Caco-2 (cell line): ENCODE results near the gene SDR42E1. TPM values are rescaled to one million over a fixed set of nuclear protein-coding genes. Genes with fewer than 3 reads are reported as not detected.
A peak's percentile ranks its signal among the peaks of the same experiment; 100 is the strongest.

Source experiments
- BruUV-seq: library from RNA; stranded (reverse); fragments of 400-500 nt; replicated peaks from 2 replicates; lab custom pipeline; 2021; lab: Mats Ljungman, UMichigan
- CTCF ChIA-PET: fragments of 300-600 bp; sonication (Branson Sonifier 250); formaldehyde crosslinking; loops from one replicate; lab custom pipeline; 2022; ENCODE audit warnings: antibody characterized with exemption; lab: Charles Lee
- POLR2A ChIA-PET: fragments of 300-600 bp; sonication (Branson Sonifier 250); formaldehyde crosslinking; loops from one replicate; lab custom pipeline; 2022; ENCODE audit warnings: antibody characterized with exemption; lab: Charles Lee
- DNase-seq, 2 experiments: peaks; one replicate each; pipeline versions ENCODE4 v3.0.0 to v3.0.0-alpha.2; 2020 to 2022
- H3K27me3 ChIP-seq: replicated peaks from 2 replicates; pipeline ENCODE4 v1.6.0; 2011; ENCODE audit warnings: low read length; ENCODE audit not compliant: control insufficient read depth, insufficient read depth
- H3K36me3 ChIP-seq: 2 replicates; pipeline ENCODE4 v1.5.1; 2011; ENCODE audit warnings: low read length; ENCODE audit not compliant: control insufficient read depth, insufficient read depth
- H3K4me1 ChIP-seq: fragments of 250-450 bp; sonication (Bioruptor Pico); 2 replicates; pipeline ENCODE4 v1.5.1; 2020; ENCODE audit warnings: mild to moderate bottlenecking
- H3K4me3 ChIP-seq: 2 replicates; pipeline ENCODE4 v1.5.1; 2011; ENCODE audit warnings: low read depth, mild to moderate bottlenecking, control low read depth, low read length
- H3K9me3 ChIP-seq: fragments of 250-450 bp; sonication (Bioruptor Pico); 2 replicates; pipeline ENCODE4 v1.5.1; 2020; ENCODE audit warnings: mild to moderate bottlenecking, moderate library complexity
- H3K27ac Mint-ChIP-seq: one replicate; pipeline ENCODE4 v1.8.0; 2022; ENCODE audit warnings: mixed read lengths; ENCODE audit not compliant: unreplicated experiment
- H3K27me3 Mint-ChIP-seq: one replicate; pipeline ENCODE4 v1.8.0; 2022; ENCODE audit warnings: mixed read lengths; ENCODE audit not compliant: insufficient read depth, unreplicated experiment
- H3K36me3 Mint-ChIP-seq: one replicate; pipeline ENCODE4 v1.8.0; 2022; ENCODE audit warnings: mild to moderate bottlenecking, mixed read lengths; ENCODE audit not compliant: insufficient read depth, unreplicated experiment
- H3K4me1 Mint-ChIP-seq: one replicate; pipeline ENCODE4 v1.8.0; 2022; ENCODE audit warnings: low read depth, mixed read lengths; ENCODE audit not compliant: unreplicated experiment
- H3K4me3 Mint-ChIP-seq: one replicate; pipeline ENCODE4 v1.8.0; 2022; ENCODE audit warnings: mild to moderate bottlenecking, moderate library complexity, mixed read lengths; ENCODE audit not compliant: unreplicated experiment
- H3K9me3 Mint-ChIP-seq: one replicate; pipeline ENCODE4 v1.8.0; 2022; ENCODE audit warnings: mixed read lengths; ENCODE audit not compliant: unreplicated experiment
- intact Hi-C: fragments of 100-400 bp; cut with micrococcal nuclease; formaldehyde crosslinking; loops from one replicate; pipeline ENCODE4 v1.10.0; 2022; ENCODE audit not compliant: unreplicated experiment
- total RNA-seq: library from RNA; stranded (reverse); gene quantifications from 2 replicates; pipeline ENCODE4 v1.2.3, GENCODE V29; 2022
- TF ChIP-seq, protein P1 (sequence below), 2 experiments: fragments of 200-600 bp in 1 of 2; IDR thresholded peaks; 1 replicate in 1 of 2; 2 replicates in 1 of 2; pipeline versions ENCODE4 v1.5.1 to v1.8.0; 2011 to 2022; ENCODE audit warnings: antibody characterized with exemption in 1 of 2, control low read depth in 1 of 2, inconsistent platforms in 1 of 2, low read depth in 1 of 2, low read length in 1 of 2, mild to moderate bottlenecking in 1 of 2, moderate library complexity in 1 of 2; ENCODE audit not compliant: insufficient read depth in 1 of 2, severe bottlenecking in 1 of 2, unreplicated experiment in 1 of 2

The SDR42E1 gene
- total RNA-seq, 1 experiment from 2014 or later: 5.3 TPM

DNA sequence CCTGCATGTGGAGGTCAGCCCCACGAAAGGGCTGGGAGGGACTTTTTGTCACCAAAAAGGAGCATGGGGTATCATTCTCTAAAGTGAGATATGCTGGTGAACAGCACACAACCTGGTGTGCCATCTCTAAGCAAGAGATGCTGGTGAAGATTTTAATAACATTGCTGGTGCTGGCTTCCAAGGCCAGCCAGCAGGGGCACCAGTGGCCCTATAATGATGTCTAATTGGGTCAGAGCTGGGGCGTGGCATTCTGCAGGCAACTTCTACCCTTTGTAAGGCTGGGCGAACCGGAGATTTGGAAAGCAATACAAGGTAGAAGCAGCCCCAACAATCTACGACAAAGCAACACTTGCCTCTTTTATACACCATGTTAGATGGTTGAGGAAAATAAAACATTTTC, 16.8 kb downstream of the SDR42E1 start:
- CTCF ChIA-PET: interaction anchor here (0.6 kb wide), 1 partner anchor 67 kb away, joined by 3 read pairs; no protein-coding TSS in a partner anchor

DNA sequence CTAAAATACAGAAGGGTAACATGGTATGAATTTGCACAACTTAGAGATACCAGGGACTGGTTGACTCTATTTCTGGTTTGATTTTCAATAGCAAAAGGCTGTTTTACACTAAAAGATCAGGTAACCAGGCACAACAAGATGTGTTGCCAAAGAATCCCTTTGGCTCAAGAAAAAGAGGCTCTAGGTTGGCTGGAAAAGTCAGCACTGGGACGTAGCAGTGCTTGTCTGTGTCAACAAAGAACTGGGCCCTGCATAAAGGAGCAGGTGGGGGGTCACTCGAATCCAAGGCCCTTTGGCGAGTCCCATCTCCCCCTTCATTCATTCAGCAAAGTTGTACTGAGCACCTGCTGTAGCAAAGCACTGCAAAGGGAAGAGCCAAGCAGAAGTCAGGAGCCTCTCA, 18.4 kb downstream of the SDR42E1 start:
- peaks cover 31% of the 10 kb centered on the region for H3K4me1 ChIP-seq
- H3K4me1 Mint-ChIP-seq: peaks cover 27% of the 10 kb centered on the region
- H3K27me3 Mint-ChIP-seq: no peaks in the 10 kb centered on the region
- no TSS peak for BruUV-seq
- no peaks in the 10 kb centered on the region for H3K36me3 ChIP-seq
- ChIA-PET POLR2A (no interaction called here), CTCF (interaction anchor here (0.6 kb wide), 1 partner anchor 237 kb away, joined by 3 read pairs; no protein-coding TSS in a partner anchor)
- TF ChIP-seq, protein P1, sequence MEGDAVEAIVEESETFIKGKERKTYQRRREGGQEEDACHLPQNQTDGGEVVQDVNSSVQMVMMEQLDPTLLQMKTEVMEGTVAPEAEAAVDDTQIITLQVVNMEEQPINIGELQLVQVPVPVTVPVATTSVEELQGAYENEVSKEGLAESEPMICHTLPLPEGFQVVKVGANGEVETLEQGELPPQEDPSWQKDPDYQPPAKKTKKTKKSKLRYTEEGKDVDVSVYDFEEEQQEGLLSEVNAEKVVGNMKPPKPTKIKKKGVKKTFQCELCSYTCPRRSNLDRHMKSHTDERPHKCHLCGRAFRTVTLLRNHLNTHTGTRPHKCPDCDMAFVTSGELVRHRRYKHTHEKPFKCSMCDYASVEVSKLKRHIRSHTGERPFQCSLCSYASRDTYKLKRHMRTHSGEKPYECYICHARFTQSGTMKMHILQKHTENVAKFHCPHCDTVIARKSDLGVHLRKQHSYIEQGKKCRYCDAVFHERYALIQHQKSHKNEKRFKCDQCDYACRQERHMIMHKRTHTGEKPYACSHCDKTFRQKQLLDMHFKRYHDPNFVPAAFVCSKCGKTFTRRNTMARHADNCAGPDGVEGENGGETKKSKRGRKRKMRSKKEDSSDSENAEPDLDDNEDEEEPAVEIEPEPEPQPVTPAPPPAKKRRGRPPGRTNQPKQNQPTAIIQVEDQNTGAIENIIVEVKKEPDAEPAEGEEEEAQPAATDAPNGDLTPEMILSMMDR (IDR thresholded peaks at IDR 0.05; ENCODE audit: insufficient read depth in 1 of 2, low read depth in 1 of 2, low read length in 1 of 2, severe bottlenecking in 1 of 2, unreplicated experiment in 1 of 2): no peak
- H3K4me3 ChIP-seq: no peak overlapping the region
- H3K36me3 Mint-ChIP-seq: no peaks in the 10 kb centered on the region
- H3K9me3 Mint-ChIP-seq: no peaks in the 10 kb centered on the region
- no peak for DNase-seq
- H3K4me3 Mint-ChIP-seq: no peak overlapping the region
- H3K27ac Mint-ChIP-seq: no peak overlapping the region
- intact Hi-C loops: no loop called here
- no peaks in the 10 kb centered on the region for H3K9me3 ChIP-seq
- H3K27me3 ChIP-seq: no peaks in the 10 kb centered on the region; the same call in 1 of the 2 replicates

More for the DNA sequence above, 16.8 kb downstream of the SDR42E1 start:
- DNase-seq: no peak
- Histone ChIP-seq H3K4me3 (no peak overlapping the region), H3K36me3 (no peaks in the 10 kb centered on the region), H3K4me1 (peaks cover 36% of the 10 kb centered on the region), H3K9me3 (no peaks in the 10 kb centered on the region), H3K27me3 (no peaks in the 10 kb centered on the region)
- Mint-ChIP-seq H3K4me3 (no peak overlapping the region), H3K9me3 (no peaks in the 10 kb centered on the region), H3K27ac (no peak overlapping the region), H3K27me3 (no peaks in the 10 kb centered on the region), H3K36me3 (no peaks in the 10 kb centered on the region), H3K4me1 (peaks cover 30% of the 10 kb centered on the region)
- no TSS peak for BruUV-seq
- POLR2A ChIA-PET: no interaction called here
- intact Hi-C loops: no loop called here
- TF ChIP-seq, protein P1 (IDR thresholded peaks at IDR 0.05; ENCODE audit: insufficient read depth in 1 of 2, low read depth in 1 of 2, low read length in 1 of 2, severe bottlenecking in 1 of 2, unreplicated experiment in 1 of 2): peak; percentile 28 to 32

DNA sequence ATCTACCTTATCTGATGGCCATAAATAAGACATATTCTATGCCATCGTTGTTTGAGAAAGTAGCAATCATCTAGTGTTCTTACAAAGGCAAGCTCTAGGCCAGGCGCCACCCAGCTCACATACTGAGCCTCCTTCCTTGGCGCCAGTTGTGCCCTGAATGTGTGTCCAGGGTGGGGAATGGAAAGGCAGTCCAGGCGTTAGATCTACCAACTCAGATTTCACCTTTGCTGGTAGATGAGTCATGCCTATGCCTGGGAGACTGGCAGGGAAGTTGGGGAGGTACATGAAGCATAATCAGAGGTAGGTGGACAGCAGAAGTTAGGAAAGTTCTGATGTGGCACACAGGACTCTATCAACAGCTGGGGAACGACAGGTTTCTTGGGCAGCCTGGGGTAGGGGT, 23.6 kb downstream of the SDR42E1 start:
- H3K27ac Mint-ChIP-seq: no peak overlapping the region

More for the DNA sequence above, 23.6 kb downstream of the SDR42E1 start:
- Histone ChIP-seq H3K4me1 (peaks cover 18% of the 10 kb centered on the region), H3K27me3 (no peaks in the 10 kb centered on the region; the same call in 1 of the 2 replicates), H3K36me3 (no peaks in the 10 kb centered on the region), H3K4me3 (no peak overlapping the region), H3K9me3 (no peaks in the 10 kb centered on the region)
- DNase-seq: no peak
- BruUV-seq: no TSS peak
- Mint-ChIP-seq H3K4me1 (peaks cover 12% of the 10 kb centered on the region), H3K36me3 (no peaks in the 10 kb centered on the region), H3K27me3 (peaks cover 2% of the 10 kb centered on the region), H3K4me3 (no peak overlapping the region), H3K9me3 (no peaks in the 10 kb centered on the region)
- POLR2A ChIA-PET: no interaction called here
- TF ChIP-seq, protein P1 (IDR thresholded peaks at IDR 0.05; ENCODE audit: insufficient read depth in 1 of 2, low read depth in 1 of 2, low read length in 1 of 2, severe bottlenecking in 1 of 2, unreplicated experiment in 1 of 2): no peak
- CTCF ChIA-PET: interaction anchor here (0.7 kb wide), 1 partner anchor 335 kb away, joined by 3 read pairs; no protein-coding TSS in a partner anchor
- intact Hi-C loops: no loop called here
